ENCODE measurements around the gene WDR72.

GRCh38 chr15:53470743-53471142, 288.7 kb downstream of the WDR72 start:
- TF ChIP-seq, protein P1, sequence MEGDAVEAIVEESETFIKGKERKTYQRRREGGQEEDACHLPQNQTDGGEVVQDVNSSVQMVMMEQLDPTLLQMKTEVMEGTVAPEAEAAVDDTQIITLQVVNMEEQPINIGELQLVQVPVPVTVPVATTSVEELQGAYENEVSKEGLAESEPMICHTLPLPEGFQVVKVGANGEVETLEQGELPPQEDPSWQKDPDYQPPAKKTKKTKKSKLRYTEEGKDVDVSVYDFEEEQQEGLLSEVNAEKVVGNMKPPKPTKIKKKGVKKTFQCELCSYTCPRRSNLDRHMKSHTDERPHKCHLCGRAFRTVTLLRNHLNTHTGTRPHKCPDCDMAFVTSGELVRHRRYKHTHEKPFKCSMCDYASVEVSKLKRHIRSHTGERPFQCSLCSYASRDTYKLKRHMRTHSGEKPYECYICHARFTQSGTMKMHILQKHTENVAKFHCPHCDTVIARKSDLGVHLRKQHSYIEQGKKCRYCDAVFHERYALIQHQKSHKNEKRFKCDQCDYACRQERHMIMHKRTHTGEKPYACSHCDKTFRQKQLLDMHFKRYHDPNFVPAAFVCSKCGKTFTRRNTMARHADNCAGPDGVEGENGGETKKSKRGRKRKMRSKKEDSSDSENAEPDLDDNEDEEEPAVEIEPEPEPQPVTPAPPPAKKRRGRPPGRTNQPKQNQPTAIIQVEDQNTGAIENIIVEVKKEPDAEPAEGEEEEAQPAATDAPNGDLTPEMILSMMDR (IDR thresholded peaks at IDR 0.05; ENCODE audit: poor library complexity, severe bottlenecking) = no peak
- TF ChIP-seq POLR2AphosphoS5 (IDR thresholded peaks at IDR 0.05) (no peak), RAD21 (conservative IDR thresholded peaks at IDR 0.05) (no peak)
- TF ChIP-seq, protein P2, sequence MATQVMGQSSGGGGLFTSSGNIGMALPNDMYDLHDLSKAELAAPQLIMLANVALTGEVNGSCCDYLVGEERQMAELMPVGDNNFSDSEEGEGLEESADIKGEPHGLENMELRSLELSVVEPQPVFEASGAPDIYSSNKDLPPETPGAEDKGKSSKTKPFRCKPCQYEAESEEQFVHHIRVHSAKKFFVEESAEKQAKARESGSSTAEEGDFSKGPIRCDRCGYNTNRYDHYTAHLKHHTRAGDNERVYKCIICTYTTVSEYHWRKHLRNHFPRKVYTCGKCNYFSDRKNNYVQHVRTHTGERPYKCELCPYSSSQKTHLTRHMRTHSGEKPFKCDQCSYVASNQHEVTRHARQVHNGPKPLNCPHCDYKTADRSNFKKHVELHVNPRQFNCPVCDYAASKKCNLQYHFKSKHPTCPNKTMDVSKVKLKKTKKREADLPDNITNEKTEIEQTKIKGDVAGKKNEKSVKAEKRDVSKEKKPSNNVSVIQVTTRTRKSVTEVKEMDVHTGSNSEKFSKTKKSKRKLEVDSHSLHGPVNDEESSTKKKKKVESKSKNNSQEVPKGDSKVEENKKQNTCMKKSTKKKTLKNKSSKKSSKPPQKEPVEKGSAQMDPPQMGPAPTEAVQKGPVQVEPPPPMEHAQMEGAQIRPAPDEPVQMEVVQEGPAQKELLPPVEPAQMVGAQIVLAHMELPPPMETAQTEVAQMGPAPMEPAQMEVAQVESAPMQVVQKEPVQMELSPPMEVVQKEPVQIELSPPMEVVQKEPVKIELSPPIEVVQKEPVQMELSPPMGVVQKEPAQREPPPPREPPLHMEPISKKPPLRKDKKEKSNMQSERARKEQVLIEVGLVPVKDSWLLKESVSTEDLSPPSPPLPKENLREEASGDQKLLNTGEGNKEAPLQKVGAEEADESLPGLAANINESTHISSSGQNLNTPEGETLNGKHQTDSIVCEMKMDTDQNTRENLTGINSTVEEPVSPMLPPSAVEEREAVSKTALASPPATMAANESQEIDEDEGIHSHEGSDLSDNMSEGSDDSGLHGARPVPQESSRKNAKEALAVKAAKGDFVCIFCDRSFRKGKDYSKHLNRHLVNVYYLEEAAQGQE (IDR thresholded peaks at IDR 0.05; ENCODE audit: borderline replicate concordance) = no peak

All from neural cell (in vitro differentiated cells).